ENCODE measurements around the gene TRIM37.
"Not testable (repeated sequence)": the region's sequence is repeated elsewhere in the genome, so short reads cannot be mapped to it uniquely, and the experiment has no call there.

Gene TRIM37

GRCh38 chr17:58960068-58960467 is 146.6 kb downstream of the TRIM37 start:
- H3K27me3 ChIP-seq (ENCODE audit: control insufficient read depth in 1 of 2, insufficient read depth in 2 of 2, low read length in 2 of 2) = no peaks in the 10 kb centered on the region
- no peak overlapping the region for H3K27ac ChIP-seq (ENCODE audit: low read depth, low read length)
- H3K4me3 ChIP-seq (ENCODE audit: low read depth in 1 of 2, low read length in 2 of 2) = no peak overlapping the region
- no peaks in the 10 kb centered on the region for H3K36me3 ChIP-seq (ENCODE audit: control insufficient read depth in 1 of 2, insufficient read depth in 2 of 2, low read length in 2 of 2)
- H3K9ac ChIP-seq (ENCODE audit: low read depth in 1 of 2, low read length in 2 of 2) = no peak overlapping the region
- no peaks in the 10 kb centered on the region for H3K4me1 ChIP-seq (ENCODE audit: control insufficient read depth in 1 of 2, insufficient read depth in 2 of 2, low read length in 2 of 2)
- no peaks in the 10 kb centered on the region for H3K9me3 ChIP-seq (ENCODE audit: control insufficient read depth in 1 of 2, low read length in 2 of 2)

GRCh38 chr17:58957725-58958073 is 149.0 kb downstream of the TRIM37 start:
- H3K4me3 ChIP-seq (ENCODE audit: low read depth in 1 of 2, low read length in 2 of 2); H3K36me3 ChIP-seq (ENCODE audit: control insufficient read depth in 1 of 2, insufficient read depth in 2 of 2, low read length in 2 of 2); H3K27ac ChIP-seq (ENCODE audit: low read depth, low read length); H3K9me3 ChIP-seq (ENCODE audit: control insufficient read depth in 1 of 2, low read length in 2 of 2); H3K27me3 ChIP-seq (ENCODE audit: control insufficient read depth in 1 of 2, insufficient read depth in 2 of 2, low read length in 2 of 2); H3K4me1 ChIP-seq (ENCODE audit: control insufficient read depth in 1 of 2, insufficient read depth in 2 of 2, low read length in 2 of 2); H3K9ac ChIP-seq (ENCODE audit: low read depth in 1 of 2, low read length in 2 of 2): not testable (repeated sequence)

GRCh38 chr17:58956997-58957724 is 149.5 kb downstream of the TRIM37 start:
- no peak overlapping the region for H3K27ac ChIP-seq (ENCODE audit: low read depth, low read length)
- peaks cover 0 to under 1% of the 10 kb centered on the region in 2 donors for H3K9me3 ChIP-seq (ENCODE audit: control insufficient read depth in 1 of 2, low read length in 2 of 2)
- H3K4me3 ChIP-seq (ENCODE audit: low read depth in 1 of 2, low read length in 2 of 2) = no peak overlapping the region
- H3K9ac ChIP-seq (ENCODE audit: low read depth in 1 of 2, low read length in 2 of 2) = no peak overlapping the region
- no peaks in the 10 kb centered on the region for H3K36me3 ChIP-seq (ENCODE audit: control insufficient read depth in 1 of 2, insufficient read depth in 2 of 2, low read length in 2 of 2)
- no peaks in the 10 kb centered on the region for H3K27me3 ChIP-seq (ENCODE audit: control insufficient read depth in 1 of 2, insufficient read depth in 2 of 2, low read length in 2 of 2)
- H3K4me1 ChIP-seq (ENCODE audit: control insufficient read depth in 1 of 2, insufficient read depth in 2 of 2, low read length in 2 of 2) = no peaks in the 10 kb centered on the region

GRCh38 chr17:58954358-58954757 is 152.3 kb downstream of the TRIM37 start:
- not testable (repeated sequence) for H3K4me1 ChIP-seq (ENCODE audit: control insufficient read depth in 1 of 2, insufficient read depth in 2 of 2, low read length in 2 of 2); H3K4me3 ChIP-seq (ENCODE audit: low read depth in 1 of 2, low read length in 2 of 2); H3K27ac ChIP-seq (ENCODE audit: low read depth, low read length); H3K36me3 ChIP-seq (ENCODE audit: control insufficient read depth in 1 of 2, insufficient read depth in 2 of 2, low read length in 2 of 2); H3K9ac ChIP-seq (ENCODE audit: low read depth in 1 of 2, low read length in 2 of 2); H3K27me3 ChIP-seq (ENCODE audit: control insufficient read depth in 1 of 2, insufficient read depth in 2 of 2, low read length in 2 of 2)
- peaks cover 6 to 15% of the 10 kb centered on the region in 2 donors for H3K9me3 ChIP-seq (ENCODE audit: control insufficient read depth in 1 of 2, low read length in 2 of 2)

GRCh38 chr17:58947824-58948223 is 158.9 kb downstream of the TRIM37 start:
- H3K9ac ChIP-seq (ENCODE audit: low read depth in 1 of 2, low read length in 2 of 2) = no peak overlapping the region
- no peaks in the 10 kb centered on the region for H3K4me1 ChIP-seq (ENCODE audit: control insufficient read depth in 1 of 2, insufficient read depth in 2 of 2, low read length in 2 of 2)
- no peaks in the 10 kb centered on the region for H3K36me3 ChIP-seq (ENCODE audit: control insufficient read depth in 1 of 2, insufficient read depth in 2 of 2, low read length in 2 of 2)
- no peak overlapping the region for H3K4me3 ChIP-seq (ENCODE audit: low read depth in 1 of 2, low read length in 2 of 2)
- no peak overlapping the region for H3K27ac ChIP-seq (ENCODE audit: low read depth, low read length)
- H3K27me3 ChIP-seq (ENCODE audit: control insufficient read depth in 1 of 2, insufficient read depth in 2 of 2, low read length in 2 of 2) = no peaks in the 10 kb centered on the region
- H3K9me3 ChIP-seq (ENCODE audit: control insufficient read depth in 1 of 2, low read length in 2 of 2) = peaks cover 6 to 15% of the 10 kb centered on the region in 2 donors

- no peaks in the 10 kb centered on the region for H3K4me1 ChIP-seq (ENCODE audit: control insufficient read depth in 1 of 2, insufficient read depth in 2 of 2, low read length in 2 of 2)
These were observed 159.3 kb downstream of the TRIM37 start for GRCh38 chr17:58947411-58947810.

GRCh38 chr17:58944166-58944565 is 162.5 kb downstream of the TRIM37 start:
- H3K4me3 ChIP-seq (ENCODE audit: low read depth in 1 of 2, low read length in 2 of 2) = no peak overlapping the region
- no peaks in the 10 kb centered on the region for H3K9me3 ChIP-seq (ENCODE audit: control insufficient read depth in 1 of 2, low read length in 2 of 2)
- H3K27ac ChIP-seq (ENCODE audit: low read depth, low read length) = no peak overlapping the region
- H3K9ac ChIP-seq (ENCODE audit: low read depth in 1 of 2, low read length in 2 of 2) = no peak overlapping the region
- H3K4me1 ChIP-seq (ENCODE audit: control insufficient read depth in 1 of 2, insufficient read depth in 2 of 2, low read length in 2 of 2) = no peaks in the 10 kb centered on the region
- H3K36me3 ChIP-seq (ENCODE audit: control insufficient read depth in 1 of 2, insufficient read depth in 2 of 2, low read length in 2 of 2) = no peaks in the 10 kb centered on the region
- H3K27me3 ChIP-seq (ENCODE audit: control insufficient read depth in 1 of 2, insufficient read depth in 2 of 2, low read length in 2 of 2) = no peaks in the 10 kb centered on the region

More at GRCh38 chr17:58947411-58947810, 159.3 kb downstream of the TRIM37 start:
- Histone ChIP-seq H3K9me3 (ENCODE audit: control insufficient read depth in 1 of 2, low read length in 2 of 2) (peaks cover 6 to 15% of the 10 kb centered on the region in 2 donors), H3K9ac (ENCODE audit: low read depth in 1 of 2, low read length in 2 of 2) (no peak overlapping the region), H3K27ac (ENCODE audit: low read depth, low read length) (no peak overlapping the region), H3K4me3 (ENCODE audit: low read depth in 1 of 2, low read length in 2 of 2) (no peak overlapping the region), H3K36me3 (ENCODE audit: control insufficient read depth in 1 of 2, insufficient read depth in 2 of 2, low read length in 2 of 2) (no peaks in the 10 kb centered on the region), H3K27me3 (ENCODE audit: control insufficient read depth in 1 of 2, insufficient read depth in 2 of 2, low read length in 2 of 2) (no peaks in the 10 kb centered on the region)

- no peaks in the 10 kb centered on the region for H3K4me1 ChIP-seq (ENCODE audit: control insufficient read depth in 1 of 2, insufficient read depth in 2 of 2, low read length in 2 of 2)
- H3K36me3 ChIP-seq (ENCODE audit: control insufficient read depth in 1 of 2, insufficient read depth in 2 of 2, low read length in 2 of 2) = no peaks in the 10 kb centered on the region
- H3K4me3 ChIP-seq (ENCODE audit: low read depth in 1 of 2, low read length in 2 of 2) = no peak overlapping the region
- no peak overlapping the region for H3K27ac ChIP-seq (ENCODE audit: low read depth, low read length)
- H3K9ac ChIP-seq (ENCODE audit: low read depth in 1 of 2, low read length in 2 of 2) = no peak overlapping the region
- H3K9me3 ChIP-seq (ENCODE audit: control insufficient read depth in 1 of 2, low read length in 2 of 2) = no peaks in the 10 kb centered on the region
- no peaks in the 10 kb centered on the region for H3K27me3 ChIP-seq (ENCODE audit: control insufficient read depth in 1 of 2, insufficient read depth in 2 of 2, low read length in 2 of 2)
These were observed 170.4 kb downstream of the TRIM37 start for GRCh38 chr17:58936295-58936694.

GRCh38 chr17:58932956-58933355 is 173.7 kb downstream of the TRIM37 start:
- H3K4me3 ChIP-seq (ENCODE audit: low read depth in 1 of 2, low read length in 2 of 2) = no peak overlapping the region
- no peaks in the 10 kb centered on the region for H3K36me3 ChIP-seq (ENCODE audit: control insufficient read depth in 1 of 2, insufficient read depth in 2 of 2, low read length in 2 of 2)
- H3K4me1 ChIP-seq (ENCODE audit: control insufficient read depth in 1 of 2, insufficient read depth in 2 of 2, low read length in 2 of 2) = no peaks in the 10 kb centered on the region
- H3K27me3 ChIP-seq (ENCODE audit: control insufficient read depth in 1 of 2, insufficient read depth in 2 of 2, low read length in 2 of 2) = peaks cover 0 to 3% of the 10 kb centered on the region in 2 donors
- H3K9ac ChIP-seq (ENCODE audit: low read depth in 1 of 2, low read length in 2 of 2) = no peak overlapping the region
- no peaks in the 10 kb centered on the region for H3K9me3 ChIP-seq (ENCODE audit: control insufficient read depth in 1 of 2, low read length in 2 of 2)
- H3K27ac ChIP-seq (ENCODE audit: low read depth, low read length) = no peak overlapping the region

All from duodenal mucosa (tissue), 2 donors.